ENCODE results near the gene USB1. TPM values are rescaled to one million over a fixed set of nuclear protein-coding genes. Genes with fewer than 3 reads are reported as not detected.
"Not testable (repeated sequence)": the region's sequence is repeated elsewhere in the genome, so short reads cannot be mapped to it uniquely, and the experiment has no call there.

Gene USB1
- total RNA-seq, 2 donors from 2014 or later, result 42.6 to 43.8 TPM

- DNase-seq (no peak), ATAC-seq (no peak)
- intact Hi-C loops (cut with DNase I, micrococcal nuclease), result no loop called here
These were observed 34.2 kb upstream of the USB1 start for GRCh38 chr16:57966986-57967385.

- no peak for ATAC-seq
- DNase-seq, result no peak
- intact Hi-C loops (cut with DNase I, micrococcal nuclease), result no loop called here
These were observed 33.3 kb upstream of the USB1 start for GRCh38 chr16:57967916-57968315.

GRCh38 chr16:57969451-57970123 lies 31.6 kb upstream of the USB1 start:
- intact Hi-C loops (cut with DNase I, micrococcal nuclease), result no loop called here
- DNase-seq, result no peak
- no peak for ATAC-seq

- no peak for DNase-seq
- intact Hi-C loops (cut with DNase I, micrococcal nuclease), result no loop called here
- no peak for ATAC-seq
These were observed 30.9 kb upstream of the USB1 start for GRCh38 chr16:57970319-57970718.

GRCh38 chr16:57970970-57971369 lies 30.2 kb upstream of the USB1 start, which contains the start of gene CNGB1:
Gene CNGB1, minus strand, starts transcription at chr16:57971128. Its CDS starts 3,842 bp downstream, at chr16:57967286.
- intact Hi-C loops (cut with DNase I, micrococcal nuclease), result no loop called here
- DNase-seq (no peak), ATAC-seq (no peak)

- ATAC-seq, result no peak
- intact Hi-C loops (cut with DNase I, micrococcal nuclease), result no loop called here
- DNase-seq, result no peak
These were observed 29.4 kb upstream of the USB1 start for GRCh38 chr16:57971848-57972247.

GRCh38 chr16:57972306-57972705 lies 28.9 kb upstream of the USB1 start:
- no peak for DNase-seq
- intact Hi-C loops (cut with DNase I, micrococcal nuclease), result no loop called here

GRCh38 chr16:57976331-57976796 lies 24.8 kb upstream of the USB1 start:
- DNase-seq, result no peak
- intact Hi-C loops (cut with DNase I, micrococcal nuclease), result no loop called here
- no peak for ATAC-seq

More at GRCh38 chr16:57972306-57972705, 28.9 kb upstream of the USB1 start:
- no peak for ATAC-seq

GRCh38 chr16:57977418-57978069 lies 23.7 kb upstream of the USB1 start:
- ATAC-seq (no peak), DNase-seq (no peak)
- intact Hi-C loops (cut with DNase I, micrococcal nuclease), result no loop called here

GRCh38 chr16:57978070-57978465 lies 23.1 kb upstream of the USB1 start:
- intact Hi-C loops (cut with DNase I, micrococcal nuclease); DNase-seq; ATAC-seq: not testable (repeated sequence)

- intact Hi-C loops (cut with DNase I, micrococcal nuclease), result no loop called here
- no peak for DNase-seq
These were observed 22.1 kb upstream of the USB1 start for GRCh38 chr16:57979006-57979585.

GRCh38 chr16:57981636-57982035 lies 19.6 kb upstream of the USB1 start:
- ATAC-seq, result no peak
- no peak for DNase-seq
- intact Hi-C loops (cut with DNase I, micrococcal nuclease), result no loop called here

More at GRCh38 chr16:57979006-57979585, 22.1 kb upstream of the USB1 start:
- no peak for ATAC-seq

GRCh38 chr16:57982385-57982784 lies 18.8 kb upstream of the USB1 start:
- DNase-seq (no peak), ATAC-seq (no peak)
- intact Hi-C loops (cut with DNase I, micrococcal nuclease), result no loop called here

- peak; percentile 95 for ATAC-seq
- DNase-seq, result peak; percentile 83 to 85
- intact Hi-C loops (cut with DNase I, micrococcal nuclease), result no loop called here
These were observed 16.6 kb upstream of the USB1 start for GRCh38 chr16:57984443-57985203.

GRCh38 chr16:57985204-57986181 lies 15.7 kb upstream of the USB1 start:
- ATAC-seq (peak; percentile 21), DNase-seq (no peak)

GRCh38 chr16:57986196-57986595 lies 15.0 kb upstream of the USB1 start:
- DNase-seq (no peak), ATAC-seq (no peak)
- intact Hi-C loops (cut with DNase I, micrococcal nuclease), result no loop called here

More at GRCh38 chr16:57985204-57986181, 15.7 kb upstream of the USB1 start:
- intact Hi-C loops (cut with DNase I, micrococcal nuclease), result no loop called here

GRCh38 chr16:57987441-57988177 lies 13.6 kb upstream of the USB1 start:
- ATAC-seq (no peak), DNase-seq (no peak)
- intact Hi-C loops (cut with DNase I, micrococcal nuclease), result no loop called here

- DNase-seq, result no peak
- ATAC-seq, result no peak
- intact Hi-C loops (cut with DNase I, micrococcal nuclease), result no loop called here
These were observed 12.3 kb upstream of the USB1 start for GRCh38 chr16:57988929-57989328.
